ENCODE results near the gene L3MBTL4.

GRCh38 chr18:6207941-6208340 is 206.8 kb downstream of the L3MBTL4 start:
- TF ChIP-seq CTCF (IDR thresholded peaks at IDR 0.05; ENCODE audit: low read depth, low read length, missing input control) (no peak), EGR1 (IDR thresholded peaks at IDR 0.05; ENCODE audit: low read depth in 2 of 2) (peak in 1 of 2 donors; percentile 37)

Data from liver (tissue), 3 donors.